Cardiac fibroblast (primary cell): Measurements from ENCODE around the gene DUSP10.

Experiments
- DNase-seq, 2 donors: peaks; one replicate each; pipeline versions ENCODE4 v3.0.0 to v3.0.0-alpha.2; 2010; ENCODE audit warnings: low read depth in 2 of 2
- H3K4me3 ChIP-seq, 2 donors: replicated peaks in 1 of 2; 1 replicate in 1 of 2; 2 replicates in 1 of 2; pipeline ENCODE4 v1.5.1; 2011; ENCODE audit warnings: low read depth in 2 of 2, low read length in 2 of 2, mild to moderate bottlenecking in 2 of 2, moderate library complexity in 1 of 2
- CTCF ChIP-seq: IDR thresholded peaks from one replicate; pipeline ENCODE4 v1.5.1; 2011; ENCODE audit warnings: low read depth, mild to moderate bottlenecking, low read length, inconsistent platforms

DUSP10 gene

GRCh38 chr1:221781102-221781755, 39.3 kb upstream of the DUSP10 start:
- no peak overlapping the region for H3K4me3 ChIP-seq
- TF ChIP-seq CTCF, result no peak
- DNase-seq, result no peak

GRCh38 chr1:221780175-221780574, 38.3 kb upstream of the DUSP10 start:
- H3K4me3 ChIP-seq, result no peak overlapping the region
- no peak for TF ChIP-seq CTCF
- DNase-seq, result no peak

GRCh38 chr1:221779771-221780170, 37.9 kb upstream of the DUSP10 start:
- TF ChIP-seq CTCF, result no peak

GRCh38 chr1:221778535-221779142, 36.8 kb upstream of the DUSP10 start:
- no peak for TF ChIP-seq CTCF
- no peak overlapping the region for H3K4me3 ChIP-seq
- no peak for DNase-seq

More at GRCh38 chr1:221779771-221780170, 37.9 kb upstream of the DUSP10 start:
- no peak overlapping the region for H3K4me3 ChIP-seq
- DNase-seq, result no peak

GRCh38 chr1:221778125-221778524, 36.2 kb upstream of the DUSP10 start:
- TF ChIP-seq CTCF, result no peak
- no peak for DNase-seq

GRCh38 chr1:221777431-221778072, 35.7 kb upstream of the DUSP10 start:
- no peak for DNase-seq
- TF ChIP-seq CTCF, result no peak
- H3K4me3 ChIP-seq, result no peak overlapping the region

More at GRCh38 chr1:221778125-221778524, 36.2 kb upstream of the DUSP10 start:
- H3K4me3 ChIP-seq, result no peak overlapping the region
